Neural progenitor cell (in vitro differentiated cells): Measurements from ENCODE around the gene ARHGEF19.

ENCODE experiments used
- EZH2phosphoT487 ChIP-seq: fragments of 200-600 bp; sonication (generic); IDR thresholded peaks from 2 replicates; pipeline ENCODE4 v1.6.1; 2017; ENCODE audit warnings: antibody characterized with exemption
- TF ChIP-seq, protein P1 (sequence below): fragments of 200-600 bp; sonication (generic); IDR thresholded peaks from 2 replicates; pipeline ENCODE4 v1.5.1; 2017; ENCODE audit warnings: antibody characterized with exemption, mild to moderate bottlenecking

DNA sequence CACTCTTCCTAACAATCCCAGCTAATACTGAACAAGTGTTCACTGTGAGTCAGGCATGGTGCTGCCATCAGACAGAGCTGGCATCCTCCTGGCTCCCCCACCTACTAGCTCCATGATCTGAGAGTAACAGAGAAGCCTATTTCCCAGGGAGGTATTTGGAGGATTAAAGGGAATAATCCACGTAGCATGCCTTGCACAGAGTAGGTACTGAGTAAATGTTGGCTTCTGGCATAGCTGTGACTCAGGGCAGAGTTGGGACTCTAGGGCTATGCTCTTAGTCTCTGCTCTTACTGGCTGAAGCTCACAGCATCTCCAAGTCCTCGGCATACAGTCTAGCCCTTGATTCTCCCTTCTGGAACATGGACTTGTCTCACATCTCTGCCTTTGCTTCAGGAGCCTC, 8.2 kb downstream of the ARHGEF19 start:
- TF ChIP-seq, protein P1, sequence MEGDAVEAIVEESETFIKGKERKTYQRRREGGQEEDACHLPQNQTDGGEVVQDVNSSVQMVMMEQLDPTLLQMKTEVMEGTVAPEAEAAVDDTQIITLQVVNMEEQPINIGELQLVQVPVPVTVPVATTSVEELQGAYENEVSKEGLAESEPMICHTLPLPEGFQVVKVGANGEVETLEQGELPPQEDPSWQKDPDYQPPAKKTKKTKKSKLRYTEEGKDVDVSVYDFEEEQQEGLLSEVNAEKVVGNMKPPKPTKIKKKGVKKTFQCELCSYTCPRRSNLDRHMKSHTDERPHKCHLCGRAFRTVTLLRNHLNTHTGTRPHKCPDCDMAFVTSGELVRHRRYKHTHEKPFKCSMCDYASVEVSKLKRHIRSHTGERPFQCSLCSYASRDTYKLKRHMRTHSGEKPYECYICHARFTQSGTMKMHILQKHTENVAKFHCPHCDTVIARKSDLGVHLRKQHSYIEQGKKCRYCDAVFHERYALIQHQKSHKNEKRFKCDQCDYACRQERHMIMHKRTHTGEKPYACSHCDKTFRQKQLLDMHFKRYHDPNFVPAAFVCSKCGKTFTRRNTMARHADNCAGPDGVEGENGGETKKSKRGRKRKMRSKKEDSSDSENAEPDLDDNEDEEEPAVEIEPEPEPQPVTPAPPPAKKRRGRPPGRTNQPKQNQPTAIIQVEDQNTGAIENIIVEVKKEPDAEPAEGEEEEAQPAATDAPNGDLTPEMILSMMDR, result no peak
- TF ChIP-seq EZH2phosphoT487, result no peak
